ENCODE data around the gene PLA2G5.

GRCh38 chr1:20107796-20108195 is 37.8 kb downstream of the PLA2G5 start:
- no peak for TF ChIP-seq CTCF (IDR thresholded peaks at IDR 0.05)
- no peak for TF ChIP-seq POLR2A (IDR thresholded peaks at IDR 0.05)

All from body of pancreas (tissue), 4 donors.